GM18498 (cell line): Measurements from ENCODE around the gene AOC1.

Source experiments
- ATAC-seq: cut with Tn5 transposase; IDR thresholded peaks from one replicate; pipeline ENCODE4 v1.9.1; 2021; ENCODE audit warnings: mild to moderate bottlenecking, moderate library complexity; ENCODE audit not compliant: unreplicated experiment

Gene AOC1

DNA sequence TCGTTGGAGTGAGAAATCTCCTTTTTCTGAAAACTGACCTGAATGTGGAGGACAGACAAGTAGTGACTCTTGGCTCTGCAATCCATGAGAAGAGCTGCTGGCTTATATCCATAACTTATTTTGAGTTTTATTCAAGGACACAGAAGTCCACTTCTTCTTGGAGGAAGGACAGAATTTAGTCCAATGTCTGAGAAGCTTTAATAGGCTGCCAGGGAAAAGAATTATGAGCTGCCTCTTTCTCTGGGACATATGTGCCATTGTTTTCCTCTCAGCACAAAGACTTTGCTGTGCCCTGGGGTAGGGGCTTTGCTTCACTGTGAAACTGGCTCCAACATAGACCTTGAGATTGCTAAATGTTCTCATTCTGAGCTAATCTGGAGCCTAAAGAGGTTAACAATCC is 20.5 kb upstream of the AOC1 start:
- ATAC-seq = no peak

DNA sequence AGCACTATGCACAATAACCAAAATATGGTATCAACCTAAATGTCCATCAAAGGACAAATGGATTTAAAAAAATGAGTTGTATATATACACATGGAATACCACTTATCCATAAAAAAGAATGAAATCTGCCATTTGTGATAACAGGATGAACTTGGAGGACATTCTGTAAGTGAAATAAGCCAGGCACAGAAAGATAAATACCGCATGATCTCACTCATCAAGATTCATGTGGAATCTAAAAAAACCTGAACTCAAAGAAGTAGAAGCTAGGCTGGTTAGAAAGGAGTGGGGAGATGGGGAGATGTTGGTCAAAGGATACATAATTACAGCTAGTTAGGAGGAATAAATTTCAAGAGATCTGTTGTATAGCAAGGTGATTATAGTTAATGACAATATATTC is 17.3 kb upstream of the AOC1 start:
- no peak for ATAC-seq

DNA sequence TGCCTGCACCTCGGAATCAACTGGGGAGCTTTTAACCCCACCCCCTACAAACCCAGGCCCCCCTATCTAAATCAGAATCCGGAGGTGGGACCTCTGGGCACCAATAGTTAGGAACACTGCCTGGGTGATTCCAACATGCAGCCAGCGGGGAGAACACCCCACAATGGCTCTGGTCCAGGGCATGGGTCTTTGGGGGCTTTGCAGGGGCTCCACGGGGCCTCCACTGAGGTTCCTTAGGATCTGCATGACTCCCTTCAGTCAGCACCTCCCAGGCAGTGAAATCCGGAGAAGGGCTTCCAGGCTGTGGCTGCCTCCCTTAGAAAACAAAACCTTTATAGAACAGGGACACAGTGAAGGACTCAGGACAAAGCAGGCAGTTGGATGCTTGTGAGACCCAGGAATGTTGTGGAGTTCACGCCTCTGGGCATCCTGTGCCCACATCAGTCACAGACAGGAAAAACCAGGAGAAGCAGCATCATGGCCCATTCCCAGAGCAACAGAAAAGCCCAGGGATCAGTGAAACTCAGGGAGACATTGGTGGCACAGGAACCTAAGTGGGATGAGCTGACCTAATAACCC is 16.5 kb upstream of the AOC1 start:
- no peak for ATAC-seq

DNA sequence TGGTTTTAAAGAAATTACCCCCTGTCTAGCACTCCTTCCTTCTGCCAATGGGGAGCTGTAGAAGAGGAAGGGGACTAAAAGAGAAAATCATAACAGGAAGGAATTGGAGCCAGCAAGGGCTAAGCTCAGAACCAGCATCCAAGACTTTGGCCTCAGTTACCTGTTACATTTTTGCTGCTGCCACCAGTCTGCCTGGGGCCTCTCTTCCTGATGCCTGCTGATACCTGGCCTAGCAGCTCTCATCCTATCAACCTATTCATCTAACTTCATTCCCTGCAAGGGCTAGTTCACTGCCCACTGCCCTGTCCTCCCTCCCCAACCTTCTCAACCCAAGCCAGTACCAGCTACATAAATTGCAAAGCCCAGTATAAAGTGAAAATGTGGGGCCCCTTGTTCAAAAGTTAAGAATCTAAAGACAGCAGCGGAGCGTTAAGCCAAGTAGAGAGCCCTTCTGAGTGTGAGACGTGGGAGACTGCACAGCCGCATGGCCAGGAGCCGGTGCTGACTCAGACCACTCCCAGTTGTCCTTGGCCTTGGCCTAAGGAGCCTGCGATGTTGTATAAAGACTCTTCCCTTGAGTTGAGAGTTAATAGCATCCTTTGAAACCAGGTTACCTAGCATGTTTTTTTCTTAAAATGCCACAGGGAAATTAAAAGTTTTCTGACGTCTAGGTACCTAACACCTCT is 13.2 kb upstream of the AOC1 start:
- no peak for ATAC-seq

DNA sequence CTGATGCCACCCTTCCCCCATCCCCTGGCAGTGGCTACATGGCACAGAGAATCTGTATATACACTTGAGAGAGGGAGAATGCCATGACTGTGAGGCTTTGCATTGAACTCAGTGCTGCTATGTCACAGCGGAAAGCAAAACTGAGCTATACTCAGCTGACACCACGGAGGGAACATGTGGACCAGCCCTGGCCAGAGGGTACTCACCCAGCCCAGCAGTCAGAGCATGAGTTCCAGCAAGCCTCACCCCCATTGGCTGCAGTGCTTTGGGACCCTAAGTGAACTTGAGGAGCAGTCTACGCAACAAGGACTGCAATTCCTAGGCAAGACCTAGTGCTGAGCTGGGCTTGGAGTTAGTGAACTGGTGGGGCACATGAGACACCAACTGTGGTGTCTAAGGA is 10.3 kb upstream of the AOC1 start:
- no peak for ATAC-seq

GRCh38 chr7:150842716-150843115 is 9.6 kb upstream of the AOC1 start:
- ATAC-seq = no peak

GRCh38 chr7:150845421-150845861 is 6.9 kb upstream of the AOC1 start:
- no peak for ATAC-seq

DNA sequence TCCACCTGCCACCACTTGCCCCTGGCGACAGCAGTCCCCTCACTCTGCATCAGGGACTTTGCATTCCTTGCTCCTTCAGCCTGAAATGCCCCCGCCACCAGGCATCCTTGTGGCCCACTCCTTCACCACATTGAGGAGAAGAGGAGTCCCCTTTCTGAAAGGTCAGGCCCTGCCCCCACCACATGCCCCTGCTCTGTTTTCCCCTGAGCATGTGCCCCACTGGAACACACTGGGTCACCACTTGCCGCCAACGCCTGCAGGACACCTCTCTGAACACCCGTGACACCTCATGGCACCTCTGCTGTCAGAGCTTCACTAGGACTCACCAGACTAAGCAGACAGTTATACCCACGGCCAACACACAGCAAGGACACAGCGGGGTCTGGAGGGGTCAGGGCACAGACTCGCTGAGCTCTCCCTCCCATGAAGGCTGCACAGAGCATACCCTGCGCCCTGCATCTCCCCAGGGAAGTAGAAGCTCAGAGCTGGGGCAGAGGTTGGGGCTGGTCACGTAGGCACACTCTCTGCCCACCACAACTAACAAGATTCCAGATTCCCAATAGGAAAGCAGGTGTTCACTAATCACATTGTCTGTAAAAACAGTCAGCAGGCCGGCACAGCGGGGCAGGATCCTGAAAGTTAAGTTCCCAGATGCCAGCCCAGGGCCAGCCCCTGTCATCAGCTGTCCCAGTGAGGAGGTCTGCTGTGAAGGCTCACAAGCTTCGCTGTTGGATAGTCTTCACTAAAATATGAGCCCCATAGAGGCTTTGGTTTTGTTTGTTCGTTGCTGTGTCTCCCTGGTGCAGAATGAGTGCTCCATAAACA is 5.8 kb upstream of the AOC1 start:
- no peak for ATAC-seq

- ATAC-seq = no peak
Observed at GRCh38 chr7:150847536-150847935, 4.8 kb upstream of the AOC1 start.

- ATAC-seq = no peak
Observed at GRCh38 chr7:150848111-150848510, 4.2 kb upstream of the AOC1 start.

DNA sequence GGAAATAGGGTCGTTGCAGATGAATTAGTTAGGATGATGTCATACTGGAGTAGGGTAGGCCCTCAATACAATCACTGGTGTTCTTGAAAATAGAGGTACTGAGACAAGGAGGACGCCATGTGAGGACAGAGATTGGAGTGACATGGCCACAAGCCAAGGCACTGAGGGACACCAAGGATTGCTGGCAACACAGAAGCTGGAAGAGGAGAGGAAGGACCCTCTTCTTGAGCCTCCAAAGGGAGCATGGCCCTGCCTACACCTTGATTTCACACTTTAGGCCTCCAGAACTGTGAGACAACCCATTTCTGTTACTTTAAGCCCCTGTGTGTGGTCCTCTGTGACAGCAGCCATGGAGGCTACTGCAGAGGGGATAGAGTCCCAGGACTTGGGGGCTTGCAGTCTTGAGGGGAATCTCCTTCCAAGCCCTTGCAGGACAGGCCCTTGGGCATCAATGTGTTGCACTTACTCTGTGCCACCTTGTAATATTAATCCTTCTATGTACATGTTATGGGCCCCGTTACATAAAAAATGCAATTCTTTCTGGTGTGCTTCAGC is 3.7 kb upstream of the AOC1 start:
- ATAC-seq = no peak

DNA sequence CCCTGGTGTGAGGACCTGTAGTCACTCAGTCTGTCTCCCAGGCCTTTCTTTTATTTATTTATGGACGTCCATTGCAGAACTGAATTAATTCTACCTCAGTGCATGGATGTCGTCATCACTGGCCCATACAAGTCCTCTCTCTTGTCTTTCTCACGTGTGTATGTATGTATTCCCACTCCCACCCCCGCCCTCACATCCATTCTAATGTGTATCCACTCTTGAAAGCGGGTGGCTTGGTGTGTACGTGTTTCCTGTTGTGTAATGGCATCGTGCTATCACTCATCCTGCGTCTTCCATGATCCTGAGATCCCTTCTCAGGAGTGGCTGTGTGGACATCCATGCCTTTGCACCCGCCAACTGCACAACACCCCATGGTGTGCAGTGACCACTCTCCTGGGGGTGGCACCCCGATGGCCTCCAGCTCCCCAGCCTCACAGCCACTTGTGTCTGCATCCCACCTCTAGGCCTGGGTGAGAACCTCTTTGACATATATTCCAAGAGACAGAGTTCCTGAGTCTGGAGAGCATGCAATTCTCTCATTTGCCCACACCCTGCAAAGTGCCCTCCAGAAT is 3.0 kb upstream of the AOC1 start:
- ATAC-seq = no peak

DNA sequence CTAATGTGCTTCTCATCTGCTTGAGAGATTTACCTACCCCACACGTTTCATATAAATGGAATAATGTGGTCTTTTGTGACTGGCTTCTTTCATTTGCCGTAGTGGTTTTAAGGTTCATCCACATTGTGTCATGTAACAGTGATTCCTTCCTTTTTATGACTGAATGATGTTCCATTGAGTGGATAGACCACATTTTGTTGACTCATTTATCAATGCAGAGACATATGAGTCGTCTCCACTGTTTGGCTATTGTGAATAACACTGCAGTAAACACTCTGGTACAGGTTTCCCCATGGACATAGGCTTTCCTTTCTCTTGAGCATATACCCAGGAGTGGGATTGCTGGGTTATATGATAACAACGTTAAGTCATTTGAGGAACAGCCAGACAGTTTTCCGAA is 2.0 kb upstream of the AOC1 start:
- ATAC-seq = no peak

DNA sequence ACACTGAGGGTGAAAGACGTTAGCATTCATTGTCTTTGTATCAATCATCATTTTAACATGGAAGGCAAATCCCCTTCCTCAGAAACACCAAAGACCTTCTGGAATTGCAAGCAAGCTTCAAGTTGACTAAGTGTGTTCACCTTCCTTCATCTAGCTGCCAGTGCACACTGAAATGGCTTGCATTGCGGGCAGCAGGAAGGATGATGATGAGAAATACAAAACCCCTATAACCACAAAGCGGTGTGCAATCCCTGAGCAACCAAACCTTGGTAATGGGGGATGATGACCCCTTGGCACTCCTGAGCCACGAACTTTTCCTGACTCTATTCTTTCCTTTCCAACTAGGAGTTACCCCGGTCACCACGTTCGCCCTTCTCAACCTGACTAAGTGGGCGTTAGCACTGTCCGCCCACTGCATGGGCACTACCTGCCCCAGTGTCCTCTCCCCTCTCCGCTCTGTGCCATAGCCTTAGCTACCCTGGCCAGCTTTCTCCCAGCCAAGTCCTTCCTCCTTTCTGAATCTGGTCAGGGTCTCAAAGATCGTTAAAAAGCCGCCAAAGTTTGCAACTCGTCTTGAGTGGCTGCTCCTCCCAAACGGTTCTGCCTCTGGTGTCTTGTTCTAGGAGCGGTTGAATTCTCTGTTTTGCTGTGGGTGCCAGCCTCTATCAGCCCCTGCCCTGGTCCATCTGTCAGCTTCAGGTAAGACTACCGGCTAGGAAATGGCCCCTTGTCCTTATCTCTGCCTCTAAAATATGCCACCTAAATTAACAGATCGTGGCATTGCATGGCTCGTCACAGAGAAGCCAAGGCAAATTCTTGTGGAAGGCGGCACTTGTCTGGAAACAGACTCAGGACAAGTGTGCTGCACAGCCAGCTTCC is 586 bp upstream of the AOC1 start:
- ATAC-seq = no peak

DNA sequence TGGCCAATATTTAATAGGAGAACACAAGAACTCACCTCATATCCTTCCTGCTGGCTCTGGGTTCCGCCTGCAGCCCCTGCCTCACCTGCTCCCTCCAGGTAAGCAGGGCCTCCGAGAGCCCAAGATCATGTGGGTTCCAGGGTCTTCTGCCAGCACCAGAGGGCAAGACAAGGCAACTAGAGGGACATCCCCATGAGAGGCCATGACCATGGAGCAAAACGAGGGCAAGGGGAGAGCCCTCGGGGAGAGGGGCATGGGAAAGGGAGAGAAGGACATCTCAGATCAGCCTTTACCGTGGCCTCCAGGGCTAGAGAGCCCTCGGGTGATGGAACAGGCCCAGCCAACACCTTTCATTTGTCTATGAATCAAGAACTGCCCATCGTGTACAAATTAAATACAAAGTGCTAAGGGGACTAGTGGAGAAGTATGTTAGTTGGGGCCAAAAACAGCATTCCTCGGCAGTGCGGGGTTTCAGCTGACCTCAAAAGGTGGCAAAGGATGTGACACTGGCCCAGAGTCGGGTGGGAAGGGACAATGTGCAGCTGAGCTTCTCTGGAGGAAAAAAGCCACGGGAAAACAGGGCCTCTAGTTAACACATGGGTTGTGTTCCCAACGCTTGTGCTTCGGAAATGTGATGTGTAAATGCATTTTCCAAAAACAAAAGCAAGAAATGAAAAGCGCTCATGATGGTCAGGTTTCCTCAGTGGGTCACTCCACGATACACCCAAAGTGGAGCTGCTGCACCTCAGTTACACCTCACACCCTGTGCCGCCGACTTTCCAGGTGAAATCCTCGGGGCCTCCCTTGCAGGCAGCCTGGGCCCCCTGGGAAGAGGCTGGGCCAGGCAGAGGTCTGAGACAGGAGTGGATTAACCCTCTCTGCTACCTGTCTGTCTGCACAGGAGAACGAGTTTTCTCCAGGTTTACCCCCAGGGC is 2.0 kb downstream of the AOC1 start:
- ATAC-seq = no peak

- ATAC-seq = no peak
Observed at GRCh38 chr7:150855046-150855445, 2.7 kb downstream of the AOC1 start.

DNA sequence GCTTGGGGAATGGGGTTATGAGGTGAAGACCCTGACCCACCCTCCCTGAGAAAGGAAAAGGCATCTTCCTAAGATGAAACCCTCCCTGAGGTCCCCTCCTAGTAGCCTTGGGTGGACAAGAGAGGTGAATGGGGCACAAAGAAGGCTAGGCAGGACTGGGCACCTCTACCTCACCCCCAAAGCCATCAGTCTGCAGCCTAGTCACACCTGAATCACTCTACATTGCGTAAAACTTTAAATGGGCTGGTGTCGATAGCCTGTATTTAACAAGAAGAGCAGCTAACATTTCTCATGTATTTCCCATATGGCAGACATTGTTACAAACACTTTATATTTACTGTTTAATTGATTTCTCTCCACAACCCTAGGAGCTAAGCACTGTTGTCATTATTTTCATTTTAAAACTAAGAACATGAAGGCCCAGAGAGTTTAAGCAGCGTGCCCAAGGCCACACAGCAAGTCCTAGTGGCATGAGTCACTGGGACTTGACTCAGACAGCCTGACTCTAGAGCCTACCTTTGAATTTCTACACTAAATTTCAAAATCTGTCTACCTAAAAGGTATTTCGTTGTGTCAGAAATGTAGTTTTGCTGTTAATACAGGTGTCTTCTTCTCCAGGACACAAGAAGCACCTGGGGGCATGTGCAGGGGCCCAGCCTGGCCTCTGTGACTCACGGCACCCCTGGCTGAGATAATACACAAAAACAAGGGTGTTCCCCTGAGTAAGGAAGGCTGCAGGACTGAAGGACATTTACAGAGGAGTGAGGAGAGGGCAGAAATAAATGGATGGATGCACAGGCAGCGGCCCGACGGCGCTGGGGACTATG is 3.4 kb downstream of the AOC1 start:
- no peak for ATAC-seq
